Activated T-cell treated with anti-CD3 and anti-CD28 coated beads, Interleukin-2, amount 50 U/mL, for 1 hour (primary cell): ENCODE data around the gene RDH16.
"Not testable (repeated sequence)": the region's sequence is repeated elsewhere in the genome, so short reads cannot be mapped to it uniquely, and the experiment has no call there.

Experiments used
- DNase-seq: peaks from one replicate; pipeline ENCODE4 v3.0.0-alpha.2; 2020

Gene RDH16

GRCh38 chr12:56951582-56952339, 5.6 kb downstream of the RDH16 start:
- no peak for DNase-seq

- no peak for DNase-seq
These were observed 8.5 kb downstream of the RDH16 start for GRCh38 chr12:56948881-56949280.

- no peak for DNase-seq
These were observed 9.0 kb downstream of the RDH16 start for GRCh38 chr12:56948457-56948777.

GRCh38 chr12:56947633-56948456, 9.6 kb downstream of the RDH16 start:
- DNase-seq = no peak

- no peak for DNase-seq
These were observed 13.5 kb downstream of the RDH16 start for GRCh38 chr12:56943878-56944277.

- not testable (repeated sequence) for DNase-seq
These were observed 14.0 kb downstream of the RDH16 start for GRCh38 chr12:56943374-56943773.

GRCh38 chr12:56941299-56942017, 15.9 kb downstream of the RDH16 start:
- DNase-seq = no peak

- DNase-seq = not testable (repeated sequence)
These were observed 16.5 kb downstream of the RDH16 start for GRCh38 chr12:56940942-56941298.

GRCh38 chr12:56935752-56936151, 21.7 kb downstream of the RDH16 start:
- DNase-seq = no peak

GRCh38 chr12:56935157-56935556, 22.3 kb downstream of the RDH16 start:
- DNase-seq = no peak

- no peak for DNase-seq
These were observed 23.4 kb downstream of the RDH16 start, which contains the start of gene SDR9C7 for GRCh38 chr12:56933826-56934625. Gene SDR9C7 (minus strand): TSS chr12:56934408. CDS start chr12:56934261, 147 bp downstream.

- DNase-seq = no peak
These were observed 24.5 kb downstream of the RDH16 start for GRCh38 chr12:56932867-56933266.

- DNase-seq = no peak
These were observed 25.3 kb downstream of the RDH16 start for GRCh38 chr12:56932146-56932545.

GRCh38 chr12:56931474-56931978, 25.9 kb downstream of the RDH16 start:
- no peak for DNase-seq

GRCh38 chr12:56930241-56930640, 27.2 kb downstream of the RDH16 start:
- no peak for DNase-seq

- DNase-seq = no peak
These were observed 27.6 kb downstream of the RDH16 start for GRCh38 chr12:56929780-56930179.

- DNase-seq = no peak
These were observed 29.1 kb downstream of the RDH16 start for GRCh38 chr12:56928262-56928661.

GRCh38 chr12:56927281-56927680, 30.1 kb downstream of the RDH16 start:
- DNase-seq = no peak

- no peak for DNase-seq
These were observed 35.4 kb downstream of the RDH16 start for GRCh38 chr12:56922031-56922430.

- DNase-seq = no peak
These were observed 36.1 kb downstream of the RDH16 start for GRCh38 chr12:56921346-56921745.

- DNase-seq = not testable (repeated sequence)
These were observed 39.3 kb downstream of the RDH16 start for GRCh38 chr12:56918139-56918538.

GRCh38 chr12:56916996-56917333, 40.4 kb downstream of the RDH16 start:
- no peak for DNase-seq
